ENCODE results near the gene PRCD.

DNA sequence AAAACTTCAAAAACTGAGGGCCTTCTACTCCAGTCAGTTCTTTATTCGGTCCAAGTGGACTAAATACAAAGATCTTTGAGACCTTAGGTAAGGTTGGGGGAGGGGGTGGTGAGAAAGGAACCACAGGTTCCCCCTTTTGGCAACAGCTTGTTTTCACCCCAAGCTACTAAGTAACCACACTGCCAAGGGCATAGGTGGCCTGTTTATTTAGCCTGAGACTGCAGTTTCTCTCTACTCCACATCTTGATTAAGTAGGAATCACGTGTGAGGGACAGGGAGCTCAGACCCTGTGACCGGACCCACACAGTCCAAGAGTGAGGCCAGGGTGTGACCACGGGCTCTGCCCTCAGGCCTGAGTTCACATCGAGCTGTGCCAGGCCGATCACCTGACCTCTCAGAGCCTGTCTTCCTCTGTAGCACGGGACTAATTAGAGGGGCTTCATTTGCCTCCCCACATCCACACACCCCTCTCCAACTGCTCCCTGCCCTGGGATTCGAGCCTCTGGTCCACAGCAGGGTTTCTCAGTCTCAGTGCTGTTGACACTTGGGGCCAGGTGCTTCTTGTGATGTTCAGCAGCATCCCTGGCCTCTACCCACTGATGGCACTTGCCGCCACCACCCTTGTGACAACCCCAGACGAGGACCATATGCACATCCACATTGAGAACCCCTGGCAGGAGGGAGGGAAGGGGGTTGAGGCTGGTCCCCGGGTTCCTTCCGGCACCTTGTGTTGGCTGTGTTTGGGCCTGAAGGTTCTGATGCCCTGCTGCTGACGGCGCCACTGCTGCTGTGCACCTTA, 28.0 kb downstream of the PRCD start:
- TF ChIP-seq EZH2 (IDR thresholded peaks at IDR 0.05; ENCODE audit: low read length, unreplicated experiment): no peak
- TF ChIP-seq, protein P1, sequence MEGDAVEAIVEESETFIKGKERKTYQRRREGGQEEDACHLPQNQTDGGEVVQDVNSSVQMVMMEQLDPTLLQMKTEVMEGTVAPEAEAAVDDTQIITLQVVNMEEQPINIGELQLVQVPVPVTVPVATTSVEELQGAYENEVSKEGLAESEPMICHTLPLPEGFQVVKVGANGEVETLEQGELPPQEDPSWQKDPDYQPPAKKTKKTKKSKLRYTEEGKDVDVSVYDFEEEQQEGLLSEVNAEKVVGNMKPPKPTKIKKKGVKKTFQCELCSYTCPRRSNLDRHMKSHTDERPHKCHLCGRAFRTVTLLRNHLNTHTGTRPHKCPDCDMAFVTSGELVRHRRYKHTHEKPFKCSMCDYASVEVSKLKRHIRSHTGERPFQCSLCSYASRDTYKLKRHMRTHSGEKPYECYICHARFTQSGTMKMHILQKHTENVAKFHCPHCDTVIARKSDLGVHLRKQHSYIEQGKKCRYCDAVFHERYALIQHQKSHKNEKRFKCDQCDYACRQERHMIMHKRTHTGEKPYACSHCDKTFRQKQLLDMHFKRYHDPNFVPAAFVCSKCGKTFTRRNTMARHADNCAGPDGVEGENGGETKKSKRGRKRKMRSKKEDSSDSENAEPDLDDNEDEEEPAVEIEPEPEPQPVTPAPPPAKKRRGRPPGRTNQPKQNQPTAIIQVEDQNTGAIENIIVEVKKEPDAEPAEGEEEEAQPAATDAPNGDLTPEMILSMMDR (conservative IDR thresholded peaks at IDR 0.05; ENCODE audit: low read depth, low read length): no peak

Data from PC-3 (cell line).